Right lobe of liver (tissue), 6 donors: ENCODE measurements around the gene DGLUCY. TPM values are rescaled to one million over a fixed set of nuclear protein-coding genes. Genes with fewer than 3 reads are reported as not detected.
"Not testable (repeated sequence)": the region's sequence is repeated elsewhere in the genome, so short reads cannot be mapped to it uniquely, and the experiment has no call there.

Source experiments
- ATAC-seq, 4 donors: fragments of 200-7000 bp; cut with Tn5 transposase; one replicate each; pipeline ENCODE4 v1.9.1; 2020; ENCODE audit warnings: mild to moderate bottlenecking in 4 of 4, moderate library complexity in 4 of 4
- DNase-seq, 3 donors: peaks; one replicate each; pipeline ENCODE4 v3.0.0-alpha.2; 2020
- H3K27ac ChIP-seq, 3 donors: fragments of 200-600 bp; one replicate each; pipeline ENCODE4 v1.8.0; 2022
- H3K27me3 ChIP-seq, 2 donors: fragments of 200-600 bp; one replicate each; pipeline ENCODE4 v1.8.0; 2022
- H3K36me3 ChIP-seq, 4 donors: fragments of 200-600 bp; sonication (generic) in 1 of 4; one replicate each; pipeline versions ENCODE4 v1.5.1 to v1.8.0; 2017 to 2022; ENCODE audit warnings: control low read depth in 1 of 4
- H3K4me1 ChIP-seq, 4 donors: fragments of 200-600 bp; sonication (generic) in 1 of 4; one replicate each; pipeline versions ENCODE4 v1.5.1 to v1.8.0; 2017 to 2022; ENCODE audit warnings: control low read depth in 1 of 4
- H3K4me3 ChIP-seq, 3 donors: fragments of 200-600 bp; one replicate each; pipeline ENCODE4 v1.8.0; 2022
- H3K9me3 ChIP-seq, 4 donors: fragments of 200-600 bp; sonication (generic) in 1 of 4; one replicate each; pipeline versions ENCODE4 v1.5.1 to v1.8.0; 2017 to 2022; ENCODE audit warnings: control low read depth in 1 of 4
- CTCF ChIP-seq, 4 donors: fragments of 200-600 bp in 3 of 4; fragments of 450-650 bp in 1 of 4; IDR thresholded peaks; one replicate each; pipeline versions ENCODE4 v1.5.1 to v1.8.0; 2016 to 2022; ENCODE audit warnings: antibody characterized with exemption in 4 of 4, mild to moderate bottlenecking in 2 of 4
- POLR2A ChIP-seq: fragments of 450-650 bp; IDR thresholded peaks from one replicate; pipeline ENCODE4 v1.6.1; 2017; ENCODE audit warnings: antibody characterized with exemption, mild to moderate bottlenecking
- WGBS: methylation state at CpG from one replicate; pipeline ENCODE4 v1.1.6; 2018; ENCODE audit warnings: low coverage, low lambda C conversion rate; ENCODE audit not compliant: insufficient coverage; ENCODE audit errors: missing lambda C conversion rate; 5-methylcytosine and 5-hydroxymethylcytosine counted together
- intact Hi-C, 2 donors: fragments of 100-400 bp; cut with DNase I; formaldehyde crosslinking; loops; one replicate each; pipeline versions ENCODE4 v1.11.2 to v1.14.1; 2022
- total RNA-seq, 6 experiments: library from RNA; depleted of rRNA in 2 of 6; stranded (reverse); fragments of >200 nt in 2 of 6; fragmentation: NEBNext Ultra II Directional in 3 of 6; extraction: Animal tissue kit (Norgen Biotek cat#: 25700) in 3 of 6; gene quantifications; one replicate each; pipeline versions ENCODE4 v1.1.0 to v1.2.4, GENCODE V29; 2016 to 2023
- donor health status: DM: no; HTN: yes; CAD: no.
- donor health status: DM: no; HTN: no; CAD: no.
- donor health status: DM: no; HTN: no; CAD: no.
- donor health status: DM: no; HTN: yes; CAD: no.
- donor health status: DM: no; HTN: yes; CAD: no.

The DGLUCY gene
- total RNA-seq, 6 experiments from 2014 or later = 26.7 to 55.6 (median 39.8) TPM

- intact Hi-C loops = no loop called here
- Histone ChIP-seq H3K27me3 (no peaks in the 10 kb centered on the region), H3K36me3 (no peaks in the 10 kb centered on the region), H3K4me1 (no peaks in the 10 kb centered on the region), H3K4me3 (no peak overlapping the region), H3K9me3 (no peaks in the 10 kb centered on the region), H3K27ac (no peak overlapping the region)
- TF ChIP-seq POLR2A (no peak), CTCF (IDR thresholded peaks at IDR 0.05) (no peak)
- WGBS = 53% methylated on average over 2 of the region's 2 CpGs
- no peak for ATAC-seq
- DNase-seq = no peak
Observed at GRCh38 chr14:91084516-91084915, 29.4 kb upstream of the DGLUCY start.

GRCh38 chr14:91087470-91087869 lies 26.4 kb upstream of the DGLUCY start:
- H3K4me1 ChIP-seq, H3K4me3 ChIP-seq, H3K27ac ChIP-seq, ATAC-seq, H3K9me3 ChIP-seq, DNase-seq, H3K36me3 ChIP-seq, H3K27me3 ChIP-seq, intact Hi-C loops: not testable (repeated sequence)
- WGBS = 79% methylated on average over 5 of the region's 5 CpGs

- intact Hi-C loops = no loop called here
- Histone ChIP-seq H3K9me3 (no peaks in the 10 kb centered on the region), H3K4me3 (no peak overlapping the region), H3K4me1 (no peaks in the 10 kb centered on the region), H3K27me3 (no peaks in the 10 kb centered on the region), H3K36me3 (no peaks in the 10 kb centered on the region), H3K27ac (no peak overlapping the region)
- no peak for DNase-seq
- no peak for TF ChIP-seq CTCF (IDR thresholded peaks at IDR 0.05)
- WGBS = 61% methylated on average over 2 of the region's 5 CpGs
- no peak for ATAC-seq
Observed at GRCh38 chr14:91088585-91089235, 25.2 kb upstream of the DGLUCY start.

- H3K27ac ChIP-seq = no peak overlapping the region
- DNase-seq = no peak
- no peak overlapping the region for H3K4me3 ChIP-seq
- no peaks in the 10 kb centered on the region for H3K9me3 ChIP-seq
- no peak for ATAC-seq
- TF ChIP-seq CTCF (IDR thresholded peaks at IDR 0.05) (no peak), POLR2A (no peak)
- H3K4me1 ChIP-seq = no peaks in the 10 kb centered on the region
- H3K36me3 ChIP-seq = no peaks in the 10 kb centered on the region
- no peaks in the 10 kb centered on the region for H3K27me3 ChIP-seq
- WGBS = 50% methylated on average over 2 of the region's 7 CpGs
- intact Hi-C loops = no loop called here
Observed at GRCh38 chr14:91089958-91090535, 23.8 kb upstream of the DGLUCY start.

- H3K4me3 ChIP-seq = no peak overlapping the region
- no peaks in the 10 kb centered on the region for H3K27me3 ChIP-seq
- no peak for TF ChIP-seq POLR2A
- TF ChIP-seq CTCF (IDR thresholded peaks at IDR 0.05) = no peak
- DNase-seq = no peak
- intact Hi-C loops = no loop called here
- no peaks in the 10 kb centered on the region for H3K36me3 ChIP-seq
- ATAC-seq = peak in 1 of 4 donors; percentile 14
- no CpG with 5 or more reads among the region's 1 CpG for WGBS
- H3K27ac ChIP-seq = no peak overlapping the region
- H3K9me3 ChIP-seq = no peaks in the 10 kb centered on the region
- no peaks in the 10 kb centered on the region for H3K4me1 ChIP-seq
Observed at GRCh38 chr14:91090743-91091142, 23.1 kb upstream of the DGLUCY start.
